ENCODE results near the gene CCDC40. TPM values are rescaled to one million over a fixed set of nuclear protein-coding genes. Genes with fewer than 3 reads are reported as not detected.

Gene CCDC40
- total RNA-seq, 1 donor from 2014 or later: 9.0 TPM

GRCh38 chr17:79996291-79996690 is 40.2 kb upstream of the CCDC40 start:
- DNase-seq (ENCODE audit: low spot score): no peak
- intact Hi-C loops (cut with DNase I): no loop called here

GRCh38 chr17:79997011-79997660 is 39.3 kb upstream of the CCDC40 start:
- DNase-seq (ENCODE audit: low spot score): peak; percentile 83
- intact Hi-C loops (cut with DNase I): no loop called here

GRCh38 chr17:80000136-80000535 is 36.3 kb upstream of the CCDC40 start:
- DNase-seq (ENCODE audit: low spot score): no peak
- intact Hi-C loops (cut with DNase I): no loop called here

GRCh38 chr17:80000981-80001775 is 35.3 kb upstream of the CCDC40 start:
- intact Hi-C loops (cut with DNase I): no loop called here
- peak; percentile 82 for DNase-seq (ENCODE audit: low spot score)

- intact Hi-C loops (cut with DNase I): no loop called here
- DNase-seq (ENCODE audit: low spot score): no peak
These were observed 34.3 kb upstream of the CCDC40 start for GRCh38 chr17:80002070-80002641.

GRCh38 chr17:80002690-80003490 is 33.6 kb upstream of the CCDC40 start:
- intact Hi-C loops (cut with DNase I): no loop called here
- no peak for DNase-seq (ENCODE audit: low spot score)

- intact Hi-C loops (cut with DNase I): no loop called here
- DNase-seq (ENCODE audit: low spot score): no peak
These were observed 32.5 kb upstream of the CCDC40 start for GRCh38 chr17:80003969-80004368.

- intact Hi-C loops (cut with DNase I): loop anchor here (5.0 kb wide), 1 partner anchor 77 kb away; no protein-coding TSS in a partner anchor
- DNase-seq (ENCODE audit: low spot score): no peak
These were observed 30.8 kb upstream of the CCDC40 start for GRCh38 chr17:80005360-80006338.

GRCh38 chr17:80006339-80006720 is 30.1 kb upstream of the CCDC40 start:
- intact Hi-C loops (cut with DNase I): loop anchor here (5.0 kb wide), 1 partner anchor 76 kb away; no protein-coding TSS in a partner anchor
- DNase-seq (ENCODE audit: low spot score): no peak

- no peak for DNase-seq (ENCODE audit: low spot score)
- intact Hi-C loops (cut with DNase I): loop anchor here (5.0 kb wide), 1 partner anchor 75 kb away; no protein-coding TSS in a partner anchor
These were observed 29.4 kb upstream of the CCDC40 start for GRCh38 chr17:80006811-80007752.

GRCh38 chr17:80007939-80008338 is 28.5 kb upstream of the CCDC40 start:
- intact Hi-C loops (cut with DNase I): loop anchor here (5.0 kb wide), 1 partner anchor 74 kb away; no protein-coding TSS in a partner anchor
- DNase-seq (ENCODE audit: low spot score): no peak

GRCh38 chr17:80008383-80008840 is 28.0 kb upstream of the CCDC40 start:
- intact Hi-C loops (cut with DNase I): loop anchor here (5.0 kb wide), 1 partner anchor 74 kb away; no protein-coding TSS in a partner anchor
- DNase-seq (ENCODE audit: low spot score): peak; percentile 91

GRCh38 chr17:80008848-80009247 is 27.6 kb upstream of the CCDC40 start:
- intact Hi-C loops (cut with DNase I): loop anchor here (5.0 kb wide), 1 partner anchor 73 kb away; no protein-coding TSS in a partner anchor
- no peak for DNase-seq (ENCODE audit: low spot score)

GRCh38 chr17:80009391-80010282 is 26.8 kb upstream of the CCDC40 start:
- DNase-seq (ENCODE audit: low spot score): no peak
- intact Hi-C loops (cut with DNase I): loop anchor here (5.0 kb wide), 1 partner anchor 73 kb away; no protein-coding TSS in a partner anchor

GRCh38 chr17:80010283-80010858 is 26.1 kb upstream of the CCDC40 start:
- DNase-seq (ENCODE audit: low spot score): no peak
- intact Hi-C loops (cut with DNase I): no loop called here

GRCh38 chr17:80011989-80012555 is 24.4 kb upstream of the CCDC40 start:
- intact Hi-C loops (cut with DNase I): no loop called here
- no peak for DNase-seq (ENCODE audit: low spot score)

All from cardiac septum (tissue), 1 donor.